GM12878 (cell line): ENCODE results near the gene CNTNAP2. TPM values are rescaled to one million over a fixed set of nuclear protein-coding genes. Genes with fewer than 3 reads are reported as not detected.

Experiments
- ATAC-seq: fragments of 200-7000 bp; cut with Tn5 transposase; 3 replicates; pipeline ENCODE4 v1.9.1; 2020; ENCODE audit warnings: mild to moderate bottlenecking, moderate library complexity
- BruUV-seq: library from RNA; stranded (reverse); fragments of 400-500 nt; replicated peaks from 2 replicates; lab custom pipeline; 2021; lab: Mats Ljungman, UMichigan
- CTCF ChIA-PET: fragments of 300-600 bp; sonication (Branson Sonifier 250); formaldehyde crosslinking; extraction: SDS; loops from one replicate; lab custom pipeline; 2021; ENCODE audit warnings: inconsistent platforms; lab: Yijun Ruan, JAX
- POLR2A ChIA-PET: fragments of 350-600 bp; formaldehyde crosslinking; extraction: SDS; loops from one replicate; lab custom pipeline; 2021; ENCODE audit warnings: inconsistent platforms; lab: Charles Lee
- RAD21 ChIA-PET: fragments of 300-600 bp; sonication (Branson Sonifier 250); formaldehyde crosslinking; loops from one replicate; lab custom pipeline; 2023; ENCODE audit warnings: antibody characterized with exemption; ENCODE audit not compliant: unreplicated experiment; lab: Charles Lee
- SMC1A ChIA-PET: fragments of 300-600 bp; sonication (Branson Sonifier 250); formaldehyde crosslinking; loops from one replicate; lab custom pipeline; 2023; ENCODE audit not compliant: unreplicated experiment, uncharacterized antibody; lab: Charles Lee
- DNase-seq: peaks from one replicate; pipeline ENCODE4 v3.0.0-alpha.2; 2011; ENCODE audit warnings: low read depth, low spot score
- FAIRE-seq: peaks from 3 replicates; lab custom pipeline; 2011; peaks lifted over from hg19 to GRCh38; lab: Jason Lieb, UNC
- H2AFZ ChIP-seq: 2 replicates; pipeline ENCODE4 v1.6.0; 2011; ENCODE audit warnings: low read depth, low read length, control low read depth; ENCODE audit not compliant: control insufficient read depth
- H3K27ac ChIP-seq: 2 replicates; pipeline ENCODE4 v1.5.1; 2011; ENCODE audit warnings: control low read depth; ENCODE audit not compliant: control insufficient read depth, insufficient read depth
- H3K27me3 ChIP-seq, 2 experiments: replicated peaks in 1 of 2; 2 replicates each; pipeline versions ENCODE4 v1.6.0 to v1.6.1; 2011; ENCODE audit warnings: low read length in 1 of 2; ENCODE audit not compliant: control insufficient read depth in 2 of 2, insufficient read depth in 2 of 2
- H3K36me3 ChIP-seq, 2 experiments: 2 replicates each; pipeline ENCODE4 v1.5.1; 2011; ENCODE audit warnings: low read length in 1 of 2; ENCODE audit not compliant: control insufficient read depth in 2 of 2, insufficient read depth in 2 of 2
- H3K4me1 ChIP-seq: 2 replicates; pipeline ENCODE4 v1.6.1; 2011; ENCODE audit warnings: mild to moderate bottlenecking, low read length, moderate library complexity, mixed read lengths; ENCODE audit not compliant: control insufficient read depth, insufficient read depth
- H3K4me2 ChIP-seq: 2 replicates; pipeline ENCODE4 v1.6.0; 2011; ENCODE audit warnings: control low read depth; ENCODE audit not compliant: control insufficient read depth, insufficient read depth
- H3K4me3 ChIP-seq: fragments of 200-600 bp; sonication (generic); 2 replicates; pipeline ENCODE4 v1.5.1; 2016
- H3K79me2 ChIP-seq: 2 replicates; pipeline ENCODE4 v1.6.0; 2011; ENCODE audit warnings: low read length; ENCODE audit not compliant: control insufficient read depth, insufficient read depth
- H3K9ac ChIP-seq: 2 replicates; pipeline ENCODE4 v1.8.0; 2011; ENCODE audit warnings: low read length, control low read depth, mixed read lengths; ENCODE audit not compliant: control insufficient read depth, insufficient read depth
- H3K9me3 ChIP-seq: replicated peaks from 3 replicates; pipeline ENCODE4 v1.5.1; 2011; ENCODE audit warnings: mild to moderate bottlenecking, low read length; ENCODE audit not compliant: control insufficient read depth, insufficient read depth
- H4K20me1 ChIP-seq: 2 replicates; pipeline ENCODE4 v1.6.0; 2011; ENCODE audit not compliant: control insufficient read depth, insufficient read depth
- CEBPB ChIP-seq, 2 experiments: fragments of 150-350 bp in 1 of 2; IDR thresholded peaks; 2 replicates each; pipeline ENCODE4 v1.6.1; 2012 to 2014; ENCODE audit warnings: low read depth in 2 of 2, low read length in 2 of 2, borderline replicate concordance in 1 of 2, inconsistent platforms in 1 of 2
- IRF4 ChIP-seq: IDR thresholded peaks from 2 replicates; pipeline ENCODE4 v1.6.1; 2011; ENCODE audit warnings: low read depth, low read length
- MYC ChIP-seq: IDR thresholded peaks from 2 replicates; pipeline ENCODE4 v1.6.1; 2011; ENCODE audit warnings: mild to moderate bottlenecking, low read length, moderate library complexity, inconsistent platforms; ENCODE audit not compliant: insufficient read depth, insufficient replicate concordance, insufficient read length, severe bottlenecking
- RCOR1 ChIP-seq: conservative IDR thresholded peaks from 2 replicates; pipeline ENCODE4 v1.6.1; 2012; ENCODE audit warnings: low read depth, low read length, improper control_type of control experiment
- SIX5 ChIP-seq: IDR thresholded peaks from 2 replicates; pipeline ENCODE4 v1.6.1; 2011; ENCODE audit warnings: mild to moderate bottlenecking, low read depth, low read length, moderate library complexity; ENCODE audit not compliant: severe bottlenecking
- TBL1XR1 ChIP-seq: IDR thresholded peaks from 2 replicates; pipeline ENCODE4 v1.6.1; 2012; ENCODE audit warnings: low read depth, low read length, improper control_type of control experiment
- TCF7 ChIP-seq: IDR thresholded peaks from 2 replicates; pipeline ENCODE4 v1.6.1; 2014; ENCODE audit warnings: antibody characterized with exemption, borderline replicate concordance
- ZBTB40 ChIP-seq: fragments of 450-650 bp; IDR thresholded peaks from 2 replicates; pipeline ENCODE4 v1.6.1; 2016; ENCODE audit warnings: mild to moderate bottlenecking, moderate library complexity, borderline replicate concordance
- WGBS: methylation state at CpG from one replicate; pipeline ENCODE4 v1.1.6; 2016; ENCODE audit warnings: low lambda C conversion rate; ENCODE audit not compliant: insufficient replicate concordance, insufficient coverage; ENCODE audit errors: missing lambda C conversion rate; 5-methylcytosine and 5-hydroxymethylcytosine counted together
- in situ Hi-C: fragments of 300-500 bp; cut with MboI; formaldehyde crosslinking; loops from 9 replicates; pipeline ENCODE4 v1.14.3; 2018; ENCODE audit warnings: mixed read lengths
- intact Hi-C: fragments of 100-400 bp; cut with micrococcal nuclease; formaldehyde crosslinking; loops from one replicate; pipeline ENCODE4 v1.14.2; 2022; ENCODE audit not compliant: unreplicated experiment
- polyA plus RNA-seq, 11 experiments: library from polyadenylated mRNA; depleted of rRNA in 4 of 11; unstranded in 6 of 11; stranded (reverse) in 5 of 11; fragments of >200 nt; fragmentation: Nextera tagmentation in 4 of 11; fragmentation: Illumina TruSeq in 1 of 11; extraction: Ambion mirVana in 4 of 11; extraction: Trizol in 1 of 11; gene quantifications; 1 replicate in 1 of 11; 2 replicates in 10 of 11; pipeline versions ENCODE4 v1.2.1 to v1.2.3, GENCODE V29; 2011 to 2016; ENCODE audit warnings: inconsistent platforms in 2 of 11, missing spikeins in 2 of 11, low read depth in 1 of 11
- total RNA-seq, 4 experiments: library from RNA; depleted of rRNA in 3 of 4; stranded (reverse); fragments of >200 nt in 3 of 4; fragmentation: Illumina TruSeq in 1 of 4; extraction: Trizol in 1 of 4; gene quantifications; 2 replicates each; pipeline versions ENCODE4 v1.2.1 to v1.2.3, GENCODE V29; 2013 to 2021
- TF ChIP-seq, protein P1 (sequence below): fragments of 450-650 bp; IDR thresholded peaks from 2 replicates; pipeline ENCODE4 v1.6.1; 2018; ENCODE audit warnings: mild to moderate bottlenecking, low read depth, moderate library complexity; ENCODE audit not compliant: partially characterized antibody
- TF ChIP-seq, protein P2 (sequence below): IDR thresholded peaks from 2 replicates; pipeline ENCODE4 v1.6.1; 2011; ENCODE audit warnings: borderline replicate concordance, low read depth, mild to moderate bottlenecking, moderate library complexity, low read length; ENCODE audit not compliant: insufficient read depth, poor library complexity, severe bottlenecking
- TF ChIP-seq, protein P3 (sequence below): IDR thresholded peaks from 2 replicates; pipeline ENCODE4 v1.6.1; 2012; ENCODE audit warnings: low read length, inconsistent platforms

Gene CNTNAP2
- total and polyA plus RNA-seq, 10 of the 15 experiments (the other 5 are each of a cell fraction or from before 2014, with no cell fraction given): 0.03 to 0.08 (median 0.03) TPM; not detected in 7

DNA sequence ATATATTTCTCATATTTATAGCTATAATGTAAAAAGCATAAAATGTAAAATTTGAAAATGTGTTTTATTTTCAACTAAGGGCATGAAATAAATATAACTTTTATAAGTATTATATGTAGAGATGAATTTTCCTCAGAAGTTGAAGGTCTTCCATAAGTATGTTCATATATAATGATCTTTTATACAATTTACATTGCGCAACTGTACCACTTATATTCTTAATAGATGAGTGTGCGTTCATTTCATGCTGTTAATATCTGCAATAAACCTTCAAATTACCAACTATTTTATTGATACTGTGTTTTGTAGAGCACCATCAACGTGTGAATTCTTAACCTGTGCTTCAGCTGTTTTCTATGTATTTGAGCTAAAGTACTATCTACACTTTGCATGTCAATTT lies 285.3 kb downstream of the CNTNAP2 start (continued):
- no peak for TF ChIP-seq MYC
- no peak for TF ChIP-seq ZBTB40

- no peak for ATAC-seq
- no peak for DNase-seq
- Histone ChIP-seq H3K9me3 (no peaks in the 10 kb centered on the region), H3K4me2 (no peak overlapping the region), H3K36me3 (no peaks in the 10 kb centered on the region), H3K27ac (no peak overlapping the region), H4K20me1 (no peaks in the 10 kb centered on the region), H3K4me3 (no peak overlapping the region), H3K27me3 (no peaks in the 10 kb centered on the region), H2AFZ (no peak overlapping the region), H3K4me1 (no peaks in the 10 kb centered on the region), H3K9ac (no peak overlapping the region), H3K79me2 (no peaks in the 10 kb centered on the region)
- ChIA-PET SMC1A (no interaction called here), RAD21 (no interaction called here), POLR2A (no interaction called here), CTCF (no interaction called here)
- FAIRE-seq: no peak
- in situ Hi-C loops (no loop called here), intact Hi-C loops (no loop called here)
- WGBS: 0% methylated on average over 1 of the region's 1 CpG
- no TSS peak for BruUV-seq
- TF ChIP-seq RCOR1 (no peak), CEBPB (IDR thresholded peaks at IDR 0.05; ENCODE audit: borderline replicate concordance in 1 of 2, low read depth in 2 of 2, low read length in 2 of 2) (no peak), SIX5 (no peak), TCF7 (no peak), TBL1XR1 (no peak), IRF4 (no peak)
- TF ChIP-seq, protein P1, sequence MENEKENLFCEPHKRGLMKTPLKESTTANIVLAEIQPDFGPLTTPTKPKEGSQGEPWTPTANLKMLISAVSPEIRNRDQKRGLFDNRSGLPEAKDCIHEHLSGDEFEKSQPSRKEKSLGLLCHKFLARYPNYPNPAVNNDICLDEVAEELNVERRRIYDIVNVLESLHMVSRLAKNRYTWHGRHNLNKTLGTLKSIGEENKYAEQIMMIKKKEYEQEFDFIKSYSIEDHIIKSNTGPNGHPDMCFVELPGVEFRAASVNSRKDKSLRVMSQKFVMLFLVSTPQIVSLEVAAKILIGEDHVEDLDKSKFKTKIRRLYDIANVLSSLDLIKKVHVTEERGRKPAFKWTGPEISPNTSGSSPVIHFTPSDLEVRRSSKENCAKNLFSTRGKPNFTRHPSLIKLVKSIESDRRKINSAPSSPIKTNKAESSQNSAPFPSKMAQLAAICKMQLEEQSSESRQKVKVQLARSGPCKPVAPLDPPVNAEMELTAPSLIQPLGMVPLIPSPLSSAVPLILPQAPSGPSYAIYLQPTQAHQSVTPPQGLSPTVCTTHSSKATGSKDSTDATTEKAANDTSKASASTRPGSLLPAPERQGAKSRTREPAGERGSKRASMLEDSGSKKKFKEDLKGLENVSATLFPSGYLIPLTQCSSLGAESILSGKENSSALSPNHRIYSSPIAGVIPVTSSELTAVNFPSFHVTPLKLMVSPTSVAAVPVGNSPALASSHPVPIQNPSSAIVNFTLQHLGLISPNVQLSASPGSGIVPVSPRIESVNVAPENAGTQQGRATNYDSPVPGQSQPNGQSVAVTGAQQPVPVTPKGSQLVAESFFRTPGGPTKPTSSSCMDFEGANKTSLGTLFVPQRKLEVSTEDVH: no peak
- TF ChIP-seq, protein P2, sequence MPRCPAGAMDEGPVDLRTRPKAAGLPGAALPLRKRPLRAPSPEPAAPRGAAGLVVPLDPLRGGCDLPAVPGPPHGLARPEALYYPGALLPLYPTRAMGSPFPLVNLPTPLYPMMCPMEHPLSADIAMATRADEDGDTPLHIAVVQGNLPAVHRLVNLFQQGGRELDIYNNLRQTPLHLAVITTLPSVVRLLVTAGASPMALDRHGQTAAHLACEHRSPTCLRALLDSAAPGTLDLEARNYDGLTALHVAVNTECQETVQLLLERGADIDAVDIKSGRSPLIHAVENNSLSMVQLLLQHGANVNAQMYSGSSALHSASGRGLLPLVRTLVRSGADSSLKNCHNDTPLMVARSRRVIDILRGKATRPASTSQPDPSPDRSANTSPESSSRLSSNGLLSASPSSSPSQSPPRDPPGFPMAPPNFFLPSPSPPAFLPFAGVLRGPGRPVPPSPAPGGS: no peak
- TF ChIP-seq, protein P3, sequence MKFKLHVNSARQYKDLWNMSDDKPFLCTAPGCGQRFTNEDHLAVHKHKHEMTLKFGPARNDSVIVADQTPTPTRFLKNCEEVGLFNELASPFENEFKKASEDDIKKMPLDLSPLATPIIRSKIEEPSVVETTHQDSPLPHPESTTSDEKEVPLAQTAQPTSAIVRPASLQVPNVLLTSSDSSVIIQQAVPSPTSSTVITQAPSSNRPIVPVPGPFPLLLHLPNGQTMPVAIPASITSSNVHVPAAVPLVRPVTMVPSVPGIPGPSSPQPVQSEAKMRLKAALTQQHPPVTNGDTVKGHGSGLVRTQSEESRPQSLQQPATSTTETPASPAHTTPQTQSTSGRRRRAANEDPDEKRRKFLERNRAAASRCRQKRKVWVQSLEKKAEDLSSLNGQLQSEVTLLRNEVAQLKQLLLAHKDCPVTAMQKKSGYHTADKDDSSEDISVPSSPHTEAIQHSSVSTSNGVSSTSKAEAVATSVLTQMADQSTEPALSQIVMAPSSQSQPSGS: no peak
These were observed 289.1 kb downstream of the CNTNAP2 start for GRCh38 chr7:146405737-146406136.
